Keratinocyte (primary cell): ENCODE results near the gene IGSF9. TPM values are rescaled to one million over a fixed set of nuclear protein-coding genes. Genes with fewer than 3 reads are reported as not detected.

ENCODE experiments used
- DNase-seq: peaks from one replicate; pipeline ENCODE4 v3.0.0-alpha.2; 2011; ENCODE audit warnings: low read depth, missing footprints, low spot score
- FAIRE-seq: peaks from 2 replicates; lab custom pipeline; 2011; peaks lifted over from hg19 to GRCh38; lab: Jason Lieb, UNC
- H2AFZ ChIP-seq: 2 replicates; pipeline ENCODE4 v1.6.0; 2012; ENCODE audit warnings: low read length, control low read depth, inconsistent platforms; ENCODE audit not compliant: control insufficient read depth
- H3K27ac ChIP-seq: 2 replicates; pipeline ENCODE4 v1.5.1; 2011; ENCODE audit warnings: low read length; ENCODE audit not compliant: control insufficient read depth, insufficient read depth
- H3K27me3 ChIP-seq: 3 replicates; pipeline ENCODE4 v1.6.0; 2011; ENCODE audit warnings: low read length; ENCODE audit not compliant: control insufficient read depth, insufficient read depth; ENCODE audit errors: extremely low read depth
- H3K36me3 ChIP-seq, 2 experiments: 2 replicates in 1 of 2; 3 replicates in 1 of 2; pipeline ENCODE4 v1.5.1; 2011; ENCODE audit warnings: low read length in 2 of 2, mild to moderate bottlenecking in 1 of 2; ENCODE audit not compliant: control insufficient read depth in 2 of 2, insufficient read depth in 2 of 2; ENCODE audit errors: extremely low read depth in 1 of 2
- H3K4me1 ChIP-seq: 3 replicates; pipeline ENCODE4 v1.5.1; 2011; ENCODE audit warnings: low read length; ENCODE audit not compliant: control insufficient read depth, insufficient read depth; ENCODE audit errors: extremely low read depth
- H3K4me2 ChIP-seq: 3 replicates; pipeline ENCODE4 v1.6.0; 2011; ENCODE audit warnings: low read depth, low read length; ENCODE audit not compliant: control insufficient read depth, insufficient read depth; ENCODE audit errors: extremely low read depth
- H3K4me3 ChIP-seq, 3 experiments: fragments of 200-600 bp in 1 of 3; sonication (generic) in 1 of 3; 2 replicates in 2 of 3; 3 replicates in 1 of 3; pipeline ENCODE4 v1.5.1; 2011 to 2016; ENCODE audit warnings: low read length in 3 of 3, mild to moderate bottlenecking in 3 of 3, control low read depth in 2 of 3, inconsistent platforms in 1 of 3, low read depth in 1 of 3, mixed read lengths in 1 of 3, mixed run types in 1 of 3, moderate library complexity in 1 of 3; ENCODE audit not compliant: control insufficient read depth in 2 of 3, insufficient read depth in 2 of 3; ENCODE audit errors: extremely low read depth in 1 of 3
- H3K79me2 ChIP-seq: 2 replicates; pipeline ENCODE4 v1.6.0; 2012; ENCODE audit warnings: low read length; ENCODE audit not compliant: control insufficient read depth, insufficient read depth
- H3K9ac ChIP-seq: 3 replicates; pipeline ENCODE4 v1.6.0; 2011; ENCODE audit warnings: low read length; ENCODE audit not compliant: control insufficient read depth, insufficient read depth; ENCODE audit errors: extremely low read depth
- H3K9me1 ChIP-seq: 3 replicates; pipeline ENCODE4 v1.6.0; 2011; ENCODE audit warnings: low read length; ENCODE audit not compliant: control insufficient read depth, insufficient read depth; ENCODE audit errors: extremely low read depth
- H3K9me3 ChIP-seq: 2 replicates; pipeline ENCODE4 v1.5.1; 2012; ENCODE audit warnings: low read depth, low read length; ENCODE audit not compliant: control insufficient read depth
- H4K20me1 ChIP-seq: 3 replicates; pipeline ENCODE4 v1.6.0; 2011; ENCODE audit warnings: low read length; ENCODE audit not compliant: control insufficient read depth, insufficient read depth; ENCODE audit errors: extremely low read depth
- EZH2 ChIP-seq: IDR thresholded peaks from one replicate; pipeline ENCODE4 v1.6.1; 2012; ENCODE audit warnings: inconsistent platforms, mild to moderate bottlenecking, low read length, moderate library complexity
- dilution Hi-C: fragments of 300-500 bp; cut with MboI; formaldehyde crosslinking; loops from one replicate; pipeline ENCODE4 v1.7.0; 2020; ENCODE audit warnings: low sequenced_read_pairs; ENCODE audit not compliant: extremely low pct_ligation_motif_present
- polyA plus RNA-seq, 5 experiments: library from polyadenylated mRNA; depleted of rRNA in 3 of 5; stranded (reverse) in 3 of 5; stranded (forward) in 1 of 5; unstranded in 1 of 5; fragments of >200 nt; gene quantifications; 1 replicate in 1 of 5; 2 replicates in 3 of 5; 3 replicates in 1 of 5; pipeline versions ENCODE4 v1.2.1 to v1.2.3, GENCODE V29; 2011 to 2012; ENCODE audit warnings: missing spikeins in 2 of 5, low read depth in 1 of 5, low replicate concordance in 1 of 5
- TF ChIP-seq, protein P1 (sequence below), 3 experiments: IDR thresholded peaks in 1 of 3; conservative IDR thresholded peaks in 1 of 3; optimal IDR thresholded peaks in 1 of 3; 2 replicates in 2 of 3; 3 replicates in 1 of 3; pipeline versions ENCODE3 to v1.5.1; 2011; ENCODE audit warnings: low read length in 3 of 3, mild to moderate bottlenecking in 3 of 3, moderate library complexity in 2 of 3, control low read depth in 1 of 3, inconsistent platforms in 1 of 3; ENCODE audit not compliant: insufficient read depth in 2 of 3; ENCODE audit errors: extremely low read depth in 1 of 3

Gene IGSF9
- polyA plus RNA-seq, 1 donor (not counting 4 experiments of a cell fraction or from before 2014, with no cell fraction given), result 4.2 TPM

DNA sequence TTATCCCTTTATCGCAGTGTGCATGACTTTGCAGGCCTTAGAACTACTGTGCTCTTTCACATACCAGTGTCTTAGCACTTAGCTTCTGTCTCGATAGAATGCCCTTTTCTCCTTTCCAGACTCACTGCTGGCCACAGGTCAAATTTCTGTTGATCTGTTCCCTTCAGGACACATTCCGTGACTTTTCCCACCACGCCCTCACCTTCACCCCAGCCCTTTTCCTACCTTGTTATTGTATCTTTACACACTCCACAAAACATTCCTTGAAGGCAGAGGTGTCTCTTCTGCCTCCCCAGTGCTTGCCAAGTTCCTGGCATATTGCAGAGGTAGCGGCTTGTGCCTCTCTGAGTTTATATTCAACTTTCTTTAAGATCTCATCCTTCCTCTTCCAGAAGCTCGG is 3.7 kb upstream of the IGSF9 start:
- no peak overlapping the region for H3K9ac ChIP-seq
- no peaks in the 10 kb centered on the region for H3K27me3 ChIP-seq
- no peak overlapping the region for H3K4me2 ChIP-seq
- H3K27ac ChIP-seq, result no peak overlapping the region
- H3K4me1 ChIP-seq, result peaks cover 29% of the 10 kb centered on the region
- DNase-seq, result no peak
- H3K9me3 ChIP-seq, result no peaks in the 10 kb centered on the region
- peak overlapping the region; percentile 24 for H2AFZ ChIP-seq
- H3K9me1 ChIP-seq, result peaks cover 4% of the 10 kb centered on the region
- TF ChIP-seq, protein P1, sequence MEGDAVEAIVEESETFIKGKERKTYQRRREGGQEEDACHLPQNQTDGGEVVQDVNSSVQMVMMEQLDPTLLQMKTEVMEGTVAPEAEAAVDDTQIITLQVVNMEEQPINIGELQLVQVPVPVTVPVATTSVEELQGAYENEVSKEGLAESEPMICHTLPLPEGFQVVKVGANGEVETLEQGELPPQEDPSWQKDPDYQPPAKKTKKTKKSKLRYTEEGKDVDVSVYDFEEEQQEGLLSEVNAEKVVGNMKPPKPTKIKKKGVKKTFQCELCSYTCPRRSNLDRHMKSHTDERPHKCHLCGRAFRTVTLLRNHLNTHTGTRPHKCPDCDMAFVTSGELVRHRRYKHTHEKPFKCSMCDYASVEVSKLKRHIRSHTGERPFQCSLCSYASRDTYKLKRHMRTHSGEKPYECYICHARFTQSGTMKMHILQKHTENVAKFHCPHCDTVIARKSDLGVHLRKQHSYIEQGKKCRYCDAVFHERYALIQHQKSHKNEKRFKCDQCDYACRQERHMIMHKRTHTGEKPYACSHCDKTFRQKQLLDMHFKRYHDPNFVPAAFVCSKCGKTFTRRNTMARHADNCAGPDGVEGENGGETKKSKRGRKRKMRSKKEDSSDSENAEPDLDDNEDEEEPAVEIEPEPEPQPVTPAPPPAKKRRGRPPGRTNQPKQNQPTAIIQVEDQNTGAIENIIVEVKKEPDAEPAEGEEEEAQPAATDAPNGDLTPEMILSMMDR (optimal IDR thresholded peaks at IDR 0.05 in 1 of 3, IDR thresholded peaks at IDR 0.05 in 1 of 3, conservative IDR thresholded peaks at IDR 0.05 in 1 of 3; ENCODE audit: extremely low read depth in 1 of 3, insufficient read depth in 2 of 3, low read length in 3 of 3), result no peak
- no peak for TF ChIP-seq EZH2
- dilution Hi-C loops, result no loop called here
- FAIRE-seq, result no peak
- no peak overlapping the region for H3K4me3 ChIP-seq
- no peaks in the 10 kb centered on the region for H4K20me1 ChIP-seq
- H3K36me3 ChIP-seq, result no peaks in the 10 kb centered on the region
- no peaks in the 10 kb centered on the region for H3K79me2 ChIP-seq

DNA sequence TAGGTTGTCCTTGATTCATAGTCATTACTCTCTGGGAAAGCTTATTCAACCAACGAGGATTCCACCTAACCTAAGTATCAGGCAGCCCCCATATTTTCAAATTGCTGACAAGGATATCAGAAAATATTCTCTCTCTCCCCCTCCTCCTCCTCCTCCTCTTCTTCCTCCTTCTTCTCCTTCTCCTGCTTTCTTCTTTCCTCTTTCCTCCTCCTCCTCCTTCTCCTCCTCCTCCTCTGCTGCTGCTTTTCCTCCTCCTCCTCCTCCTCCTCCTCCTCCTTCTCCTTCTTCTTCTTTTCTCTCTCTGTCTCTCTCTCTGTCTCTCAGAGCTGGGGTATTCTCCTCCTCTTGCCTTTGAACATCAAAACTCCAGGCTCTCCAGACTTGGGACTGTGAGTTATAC is 2.5 kb upstream of the IGSF9 start:
- no peak overlapping the region for H2AFZ ChIP-seq

More for the DNA sequence above, 2.5 kb upstream of the IGSF9 start:
- no peak overlapping the region for H3K27ac ChIP-seq
- no peaks in the 10 kb centered on the region for H4K20me1 ChIP-seq
- DNase-seq, result no peak
- H3K9me3 ChIP-seq, result no peaks in the 10 kb centered on the region
- H3K27me3 ChIP-seq, result no peaks in the 10 kb centered on the region
- H3K4me1 ChIP-seq, result peaks cover 33% of the 10 kb centered on the region
- H3K4me3 ChIP-seq, result no peak overlapping the region
- no peaks in the 10 kb centered on the region for H3K36me3 ChIP-seq
- H3K4me2 ChIP-seq, result no peak overlapping the region
- H3K9ac ChIP-seq, result no peak overlapping the region
- dilution Hi-C loops, result no loop called here
- no peak for FAIRE-seq
- peaks cover 4% of the 10 kb centered on the region for H3K9me1 ChIP-seq
- TF ChIP-seq, protein P1 (optimal IDR thresholded peaks at IDR 0.05 in 1 of 3, IDR thresholded peaks at IDR 0.05 in 1 of 3, conservative IDR thresholded peaks at IDR 0.05 in 1 of 3; ENCODE audit: extremely low read depth in 1 of 3, insufficient read depth in 2 of 3, low read length in 3 of 3), result no peak
- no peak for TF ChIP-seq EZH2
- no peaks in the 10 kb centered on the region for H3K79me2 ChIP-seq
